Placental pericyte (primary cell): ENCODE measurements around the gene THOC5. TPM values are rescaled to one million over a fixed set of nuclear protein-coding genes. Genes with fewer than 3 reads are reported as not detected.

Source experiments
- total RNA-seq: library from RNA; depleted of rRNA; stranded (reverse); fragments of >200 nt; gene quantifications from 2 replicates; pipeline ENCODE4 v1.2.3, GENCODE V29; 2012

Gene THOC5
- 79.6 and 93.0 TPM in 2 replicates for total RNA-seq

DNA sequence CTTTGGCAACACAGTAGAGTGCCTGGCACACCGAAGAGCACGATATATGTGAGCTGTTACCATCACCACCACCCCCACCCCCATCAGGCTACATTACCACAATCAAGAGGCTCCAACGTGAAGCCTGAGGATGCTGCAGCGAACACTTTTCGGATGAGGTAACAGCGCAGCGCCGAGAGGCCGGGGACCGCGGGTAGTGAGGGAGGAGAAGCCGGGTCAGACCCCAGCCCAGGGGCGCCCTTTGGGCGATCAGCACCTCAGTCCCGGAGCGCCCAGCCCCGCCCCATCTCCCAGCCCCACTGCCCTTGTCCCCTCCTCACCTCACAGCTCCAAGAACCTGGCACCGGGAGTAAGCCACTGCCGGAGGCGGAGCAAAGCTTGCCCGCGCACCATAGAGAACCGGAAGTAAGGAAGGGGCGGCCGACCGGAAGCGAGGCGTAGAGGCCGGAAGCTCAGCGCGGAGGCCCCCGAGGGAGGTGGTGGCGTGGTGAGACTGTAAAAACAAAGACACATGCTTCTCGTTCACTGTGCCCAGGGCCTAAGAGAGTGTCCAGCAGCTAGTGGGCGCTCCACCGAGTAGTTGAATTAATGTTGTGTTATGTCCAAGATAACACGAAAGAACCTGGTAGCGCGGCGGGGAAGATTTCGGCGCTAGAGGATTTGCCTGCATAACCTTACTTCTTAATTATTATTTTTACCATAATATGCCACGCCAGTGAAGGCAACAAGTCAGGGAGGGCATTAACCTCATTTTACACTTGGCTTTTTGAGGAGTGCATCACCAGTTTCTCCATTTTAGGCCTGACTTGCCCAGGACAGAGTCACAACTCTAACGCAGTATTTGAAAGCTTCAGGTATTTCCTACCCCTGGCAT, at the start of gene THOC5:
THOC5 (minus strand) TSS at position 407 of the 874 bp plus-strand sequence. CDS start 4,610 bp downstream, outside the sequence.

GRCh38 chr22:29479417-29480261, 73.9 kb downstream of the THOC5 start, which contains the start of gene NEFH:
TSS of gene NEFH (plus strand) at chr22:29480218. CDS start at chr22:29480263, 45 bp downstream.

Other genes with a start within 250 kb of the THOC5 start
- gene GAS2L1, start 247.1 kb downstream of the THOC5 start, total RNA-seq, result 9.4 and 42.7 TPM in 2 replicates
- gene RASL10A, start 238.1 kb downstream of the THOC5 start, total RNA-seq, result not detected in 2 replicates
- 58.9 and 95.5 TPM in 2 replicates for gene AP1B1, start 165.2 kb downstream of the THOC5 start, total RNA-seq
- gene RFPL1, start 115.2 kb downstream of the THOC5 start, total RNA-seq, result not detected in 2 replicates
- gene NEFH, start 73.5 kb downstream of the THOC5 start, total RNA-seq, result 0.22 and 0.43 TPM in 2 replicates
- 39.6 and 39.9 TPM in 2 replicates for gene NIPSNAP1, start 27.4 kb upstream of the THOC5 start, total RNA-seq
- gene NF2, start 49.9 kb upstream of the THOC5 start, total RNA-seq, result 48.1 and 151 TPM in 2 replicates
- not detected in 2 replicates for gene CABP7, start 166.2 kb upstream of the THOC5 start, total RNA-seq
- 13.6 and 20.2 TPM in 2 replicates for gene ZMAT5, start 213.2 kb upstream of the THOC5 start, total RNA-seq
- gene UQCR10, start 213.6 kb upstream of the THOC5 start, total RNA-seq, result 39.0 and 55.8 TPM in 2 replicates